Measurements from ENCODE around the gene MKRN2OS.

The MKRN2OS gene

GRCh38 chr3:12513694-12514446 is 31.4 kb downstream of the MKRN2OS start:
- DNase-seq (ENCODE audit: low read depth), result no peak

GRCh38 chr3:12512534-12513118 is 32.7 kb downstream of the MKRN2OS start:
- no peak for DNase-seq (ENCODE audit: low read depth)

- DNase-seq (ENCODE audit: low read depth), result no peak
Observed at GRCh38 chr3:12509466-12509865, 35.8 kb downstream of the MKRN2OS start.

GRCh38 chr3:12508291-12508700 is 37.0 kb downstream of the MKRN2OS start:
- peak; percentile 96 for DNase-seq (ENCODE audit: low read depth)

GRCh38 chr3:12507591-12508281 is 37.6 kb downstream of the MKRN2OS start:
- peak; percentile 48 for DNase-seq (ENCODE audit: low read depth)

- DNase-seq (ENCODE audit: low read depth), result no peak
Observed at GRCh38 chr3:12506201-12506709, 39.0 kb downstream of the MKRN2OS start.

GRCh38 chr3:12503126-12503957 is 42.0 kb downstream of the MKRN2OS start:
- DNase-seq (ENCODE audit: low read depth), result no peak

- DNase-seq (ENCODE audit: low read depth), result peak; percentile 68
Observed at GRCh38 chr3:12501360-12502020, 43.8 kb downstream of the MKRN2OS start.

- DNase-seq (ENCODE audit: low read depth), result no peak
Observed at GRCh38 chr3:12499474-12499873, 45.8 kb downstream of the MKRN2OS start.

- no peak for DNase-seq (ENCODE audit: low read depth)
Observed at GRCh38 chr3:12496453-12496761, 48.9 kb downstream of the MKRN2OS start.

GRCh38 chr3:12495749-12496452 is 49.4 kb downstream of the MKRN2OS start:
- DNase-seq (ENCODE audit: low read depth), result no peak

GRCh38 chr3:12490547-12490946 is 54.8 kb downstream of the MKRN2OS start:
- no peak for DNase-seq (ENCODE audit: low read depth)

GRCh38 chr3:12489832-12490231 is 55.5 kb downstream of the MKRN2OS start:
- DNase-seq (ENCODE audit: low read depth), result no peak

Data from GM04504 (cell line).